CD14-positive monocyte (primary cell): ENCODE data around the gene POC1A. TPM values are rescaled to one million over a fixed set of nuclear protein-coding genes. Genes with fewer than 3 reads are reported as not detected.

Source experiments
- DNase-seq, 3 donors: peaks; one replicate each; pipeline ENCODE4 v3.0.0-alpha.2; 2011 to 2022
- H2AFZ ChIP-seq: 2 replicates; pipeline ENCODE4 v1.6.0; 2012; ENCODE audit warnings: mild to moderate bottlenecking, low read depth, low read length, inconsistent platforms; ENCODE audit not compliant: insufficient read depth, poor library complexity, severe bottlenecking
- H3K27ac ChIP-seq, 2 donors: 1 replicate in 1 of 2; 2 replicates in 1 of 2; pipeline ENCODE4 v1.5.1; 2012 to 2013; ENCODE audit warnings: low read length in 2 of 2, control low read depth in 1 of 2, inconsistent platforms in 1 of 2, low read depth in 1 of 2, mild to moderate bottlenecking in 1 of 2
- H3K27me3 ChIP-seq, 2 donors: one replicate each; pipeline versions ENCODE4 v1.6.0 to v1.6.1; 2011 to 2013; ENCODE audit warnings: low read length in 2 of 2; ENCODE audit not compliant: control insufficient read depth in 2 of 2, insufficient read depth in 2 of 2
- H3K36me3 ChIP-seq, 2 donors: replicated peaks in 1 of 2; 1 replicate in 1 of 2; 2 replicates in 1 of 2; pipeline versions ENCODE4 v1.5.1 to v1.6.1; 2012 to 2013; ENCODE audit warnings: low read length in 2 of 2, control low read depth in 1 of 2, inconsistent platforms in 1 of 2, mild to moderate bottlenecking in 1 of 2; ENCODE audit not compliant: insufficient read depth in 2 of 2, control insufficient read depth in 1 of 2
- H3K4me1 ChIP-seq, 2 donors: 1 replicate in 1 of 2; 2 replicates in 1 of 2; pipeline versions ENCODE4 v1.5.1 to v1.6.1; 2012 to 2013; ENCODE audit warnings: low read length in 2 of 2, control low read depth in 1 of 2, inconsistent platforms in 1 of 2, mild to moderate bottlenecking in 1 of 2, moderate library complexity in 1 of 2; ENCODE audit not compliant: insufficient read depth in 2 of 2, control insufficient read depth in 1 of 2
- H3K4me2 ChIP-seq: replicated peaks from 2 replicates; pipeline ENCODE3; 2012; ENCODE audit warnings: low read length, moderate library complexity, mild to moderate bottlenecking; ENCODE audit not compliant: poor library complexity, severe bottlenecking; ENCODE audit errors: extremely low read depth
- H3K4me3 ChIP-seq, 3 experiments: fragments of 200-600 bp in 1 of 3; sonication (generic) in 1 of 3; replicated peaks in 1 of 3; 1 replicate in 2 of 3; 2 replicates in 1 of 3; pipeline ENCODE4 v1.5.1; 2011 to 2013; ENCODE audit warnings: low read length in 3 of 3, mild to moderate bottlenecking in 3 of 3, control low read depth in 2 of 3, low read depth in 2 of 3, inconsistent platforms in 1 of 3, moderate library complexity in 1 of 3
- H3K79me2 ChIP-seq: 2 replicates; pipeline ENCODE4 v1.6.0; 2012; ENCODE audit warnings: mild to moderate bottlenecking, control low read depth, inconsistent platforms, low read length, moderate library complexity; ENCODE audit not compliant: insufficient read depth
- H3K9ac ChIP-seq: 2 replicates; pipeline ENCODE4 v1.6.0; 2017; ENCODE audit warnings: low read length, mild to moderate bottlenecking; ENCODE audit not compliant: insufficient read depth, poor library complexity, severe bottlenecking
- H3K9me3 ChIP-seq, 2 donors: replicated peaks in 1 of 2; 1 replicate in 1 of 2; 2 replicates in 1 of 2; pipeline versions ENCODE4 v1.5.1 to v1.6.1; 2012 to 2013; ENCODE audit warnings: low read length in 2 of 2, control low read depth in 1 of 2; ENCODE audit not compliant: control insufficient read depth in 1 of 2, insufficient read depth in 1 of 2
- H4K20me1 ChIP-seq: 2 replicates; pipeline ENCODE4 v1.6.0; 2012; ENCODE audit warnings: mild to moderate bottlenecking, low read length, control low read depth, moderate library complexity; ENCODE audit not compliant: insufficient read depth
- H3K27ac Mint-ChIP-seq, 7 donors: one replicate each; pipeline ENCODE4 v1.8.0; 2020; ENCODE audit warnings: mild to moderate bottlenecking in 7 of 7, mixed read lengths in 7 of 7, moderate library complexity in 6 of 7, inconsistent platforms in 2 of 7
- H3K27me3 Mint-ChIP-seq, 3 donors: one replicate each; pipeline ENCODE4 v1.8.0; 2021 to 2022; ENCODE audit warnings: low read depth in 3 of 3, mild to moderate bottlenecking in 3 of 3, mixed read lengths in 3 of 3, moderate library complexity in 3 of 3, inconsistent platforms in 1 of 3
- H3K36me3 Mint-ChIP-seq, 2 donors: one replicate each; pipeline ENCODE4 v1.8.0; 2020; ENCODE audit warnings: mixed read lengths in 2 of 2, inconsistent platforms in 1 of 2, mild to moderate bottlenecking in 1 of 2
- H3K4me1 Mint-ChIP-seq: one replicate; pipeline ENCODE4 v1.8.0; 2020; ENCODE audit warnings: mild to moderate bottlenecking, mixed read lengths
- H3K4me3 Mint-ChIP-seq, 2 donors: one replicate each; pipeline ENCODE4 v1.8.0; 2020; ENCODE audit warnings: mild to moderate bottlenecking in 2 of 2, mixed read lengths in 2 of 2, moderate library complexity in 1 of 2
- H3K9me3 Mint-ChIP-seq, 7 donors: one replicate each; pipeline ENCODE4 v1.8.0; 2020 to 2022; ENCODE audit warnings: mixed read lengths in 7 of 7, mild to moderate bottlenecking in 6 of 7, moderate library complexity in 6 of 7, inconsistent platforms in 2 of 7
- CTCF ChIP-seq: fragments of 200-600 bp; IDR thresholded peaks from one replicate; pipeline ENCODE4 v1.8.0; 2022; ENCODE audit warnings: antibody characterized with exemption, mild to moderate bottlenecking
- WGBS: methylation state at CpG from one replicate; pipeline ENCODE4 v1.1.5; 2013; ENCODE audit warnings: missing lambda C conversion rate; ENCODE audit not compliant: insufficient coverage; 5-methylcytosine and 5-hydroxymethylcytosine counted together
- intact Hi-C, 2 donors: fragments of 100-400 bp; cut with micrococcal nuclease; formaldehyde crosslinking; loops; one replicate each; pipeline versions ENCODE4 v1.15.0 to v1.15.1; 2023
- polyA plus RNA-seq, 3 donors: library from polyadenylated mRNA; depleted of rRNA in 1 of 3; unstranded in 2 of 3; stranded (reverse) in 1 of 3; fragments of 300-500 nt in 2 of 3; fragments of >200 nt in 1 of 3; fragmentation: Illumina TruSeq in 2 of 3; gene quantifications; 1 replicate in 2 of 3; 2 replicates in 1 of 3; pipeline ENCODE4 v1.2.3, GENCODE V29; 2012 to 2021

Gene POC1A
- polyA plus RNA-seq, 3 donors, result 1.2 to 2.0 (median 1.5) TPM

- Histone ChIP-seq H3K4me3 (peak overlapping the region in 1 of 3 experiments; percentile 18), H3K9ac (no peak overlapping the region), H4K20me1 (no peaks in the 10 kb centered on the region), H3K9me3 (no peaks in the 10 kb centered on the region), H3K4me2 (peak overlapping the region; percentile 11), H3K27ac (peak overlapping the region; percentile 70 to 85), H3K4me1 (peaks cover 65% of the 10 kb centered on the region in 2 donors), H3K79me2 (no peaks in the 10 kb centered on the region), H3K27me3 (no peaks in the 10 kb centered on the region), H3K36me3 (peaks cover 0 to 10% of the 10 kb centered on the region in 2 donors), H2AFZ (no peak overlapping the region)
- Mint-ChIP-seq H3K27ac (peak overlapping the region; percentile 74 to 94 (median 90)), H3K4me3 (peak overlapping the region in 1 of 2 donors; percentile 11), H3K36me3 (peaks cover 6 to 34% of the 10 kb centered on the region in 2 donors), H3K9me3 (no peaks in the 10 kb centered on the region), H3K27me3 (peaks cover 0 to 2% (median 0%) of the 10 kb centered on the region in 3 donors), H3K4me1 (peaks cover 62% of the 10 kb centered on the region)
- intact Hi-C loops, result loop anchor here (2.0 to 5.0 kb wide), 4 partner anchors 63 to 183 kb away; partner anchors contain the start of genes DUSP7 (in 2 of the 2), PARP3 (in 1 of the 2) and RRP9 (in 1 of the 2)
- DNase-seq, result peak; percentile 75 to 88 (median 86)
- TF ChIP-seq CTCF, result no peak
- WGBS, result 100% methylated on average over 1 of the region's 6 CpGs
Observed at GRCh38 chr3:52119826-52120225, 34.4 kb downstream of the POC1A start.

GRCh38 chr3:52119099-52119498, 35.1 kb downstream of the POC1A start:
- Mint-ChIP-seq H3K27me3 (peaks cover 0 to 2% (median 0%) of the 10 kb centered on the region in 3 donors), H3K4me3 (no peak overlapping the region), H3K27ac (peak overlapping the region; percentile 74 to 94 (median 90)), H3K36me3 (peaks cover 1 to 32% of the 10 kb centered on the region in 2 donors), H3K4me1 (peaks cover 62% of the 10 kb centered on the region), H3K9me3 (no peaks in the 10 kb centered on the region)
- H3K9me3 ChIP-seq, result no peaks in the 10 kb centered on the region
- no peak for DNase-seq
- intact Hi-C loops, result no loop called here
- H3K9ac ChIP-seq, result no peak overlapping the region
- H3K27me3 ChIP-seq, result no peaks in the 10 kb centered on the region
- H3K4me1 ChIP-seq, result peaks cover 65% of the 10 kb centered on the region in 2 donors
- peaks cover 3 to 4% of the 10 kb centered on the region in 2 donors for H3K36me3 ChIP-seq
- H3K4me2 ChIP-seq, result no peak overlapping the region
- peak overlapping the region in 1 of 3 experiments; percentile 18 for H3K4me3 ChIP-seq
- TF ChIP-seq CTCF, result no peak
- WGBS, result 90% methylated on average over 4 of the region's 5 CpGs
- no peaks in the 10 kb centered on the region for H4K20me1 ChIP-seq
- no peaks in the 10 kb centered on the region for H3K79me2 ChIP-seq
- H3K27ac ChIP-seq, result peak overlapping the region; percentile 70 to 85
- no peak overlapping the region for H2AFZ ChIP-seq
